Neutrophil (primary cell): ENCODE data around the gene CCDC187.
"Not testable (repeated sequence)": the region's sequence is repeated elsewhere in the genome, so short reads cannot be mapped to it uniquely, and the experiment has no call there.

Experiments
- H3K27ac ChIP-seq: fragments of 200-600 bp; sonication (generic); 2 replicates; pipeline ENCODE4 v1.5.1; 2016; ENCODE audit warnings: mild to moderate bottlenecking, moderate library complexity
- H3K27me3 ChIP-seq: fragments of 200-600 bp; sonication (generic); 2 replicates; pipeline ENCODE4 v1.6.0; 2016; ENCODE audit warnings: mild to moderate bottlenecking
- H3K36me3 ChIP-seq: fragments of 200-600 bp; sonication (generic); 2 replicates; pipeline ENCODE4 v1.5.1; 2017
- H3K4me1 ChIP-seq, 2 experiments: fragments of 200-600 bp in 1 of 2; sonication (generic) in 1 of 2; 1 replicate in 1 of 2; 2 replicates in 1 of 2; pipeline versions ENCODE4 v1.5.1 to v1.6.1; 2013 to 2016; ENCODE audit warnings: low read depth in 1 of 2, low read length in 1 of 2, mild to moderate bottlenecking in 1 of 2, moderate library complexity in 1 of 2; ENCODE audit not compliant: control insufficient read depth in 1 of 2, insufficient read depth in 1 of 2
- H3K4me3 ChIP-seq, 2 experiments: fragments of 200-600 bp in 1 of 2; sonication (generic) in 1 of 2; 1 replicate in 1 of 2; 2 replicates in 1 of 2; pipeline ENCODE4 v1.5.1; 2013 to 2016; ENCODE audit warnings: low read depth in 1 of 2, low read length in 1 of 2, mild to moderate bottlenecking in 1 of 2, moderate library complexity in 1 of 2
- H3K9me3 ChIP-seq: fragments of 200-600 bp; sonication (generic); 2 replicates; pipeline ENCODE4 v1.5.1; 2016
- TF ChIP-seq, protein P1 (sequence below): fragments of 200-600 bp; sonication (generic); IDR thresholded peaks from 2 replicates; pipeline ENCODE4 v1.5.1; 2016; ENCODE audit warnings: antibody characterized with exemption

Gene CCDC187

GRCh38 chr9:136239983-136240330 lies 63.9 kb downstream of the CCDC187 start:
- no peaks in the 10 kb centered on the region for H3K27me3 ChIP-seq
- H3K4me1 ChIP-seq = peaks cover 8% of the 10 kb centered on the region in 2 experiments
- no peaks in the 10 kb centered on the region for H3K36me3 ChIP-seq
- TF ChIP-seq, protein P1, sequence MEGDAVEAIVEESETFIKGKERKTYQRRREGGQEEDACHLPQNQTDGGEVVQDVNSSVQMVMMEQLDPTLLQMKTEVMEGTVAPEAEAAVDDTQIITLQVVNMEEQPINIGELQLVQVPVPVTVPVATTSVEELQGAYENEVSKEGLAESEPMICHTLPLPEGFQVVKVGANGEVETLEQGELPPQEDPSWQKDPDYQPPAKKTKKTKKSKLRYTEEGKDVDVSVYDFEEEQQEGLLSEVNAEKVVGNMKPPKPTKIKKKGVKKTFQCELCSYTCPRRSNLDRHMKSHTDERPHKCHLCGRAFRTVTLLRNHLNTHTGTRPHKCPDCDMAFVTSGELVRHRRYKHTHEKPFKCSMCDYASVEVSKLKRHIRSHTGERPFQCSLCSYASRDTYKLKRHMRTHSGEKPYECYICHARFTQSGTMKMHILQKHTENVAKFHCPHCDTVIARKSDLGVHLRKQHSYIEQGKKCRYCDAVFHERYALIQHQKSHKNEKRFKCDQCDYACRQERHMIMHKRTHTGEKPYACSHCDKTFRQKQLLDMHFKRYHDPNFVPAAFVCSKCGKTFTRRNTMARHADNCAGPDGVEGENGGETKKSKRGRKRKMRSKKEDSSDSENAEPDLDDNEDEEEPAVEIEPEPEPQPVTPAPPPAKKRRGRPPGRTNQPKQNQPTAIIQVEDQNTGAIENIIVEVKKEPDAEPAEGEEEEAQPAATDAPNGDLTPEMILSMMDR = no peak
- H3K9me3 ChIP-seq = no peaks in the 10 kb centered on the region
- H3K27ac ChIP-seq = no peak overlapping the region
- H3K4me3 ChIP-seq = no peak overlapping the region

- Histone ChIP-seq H3K36me3 (no peaks in the 10 kb centered on the region), H3K27ac (no peak overlapping the region), H3K9me3 (no peaks in the 10 kb centered on the region), H3K4me3 (no peak overlapping the region), H3K27me3 (no peaks in the 10 kb centered on the region), H3K4me1 (peaks cover 2 to 3% of the 10 kb centered on the region in 2 experiments)
- TF ChIP-seq, protein P1 = no peak
These were observed 64.5 kb downstream of the CCDC187 start for GRCh38 chr9:136239135-136239982.

DNA sequence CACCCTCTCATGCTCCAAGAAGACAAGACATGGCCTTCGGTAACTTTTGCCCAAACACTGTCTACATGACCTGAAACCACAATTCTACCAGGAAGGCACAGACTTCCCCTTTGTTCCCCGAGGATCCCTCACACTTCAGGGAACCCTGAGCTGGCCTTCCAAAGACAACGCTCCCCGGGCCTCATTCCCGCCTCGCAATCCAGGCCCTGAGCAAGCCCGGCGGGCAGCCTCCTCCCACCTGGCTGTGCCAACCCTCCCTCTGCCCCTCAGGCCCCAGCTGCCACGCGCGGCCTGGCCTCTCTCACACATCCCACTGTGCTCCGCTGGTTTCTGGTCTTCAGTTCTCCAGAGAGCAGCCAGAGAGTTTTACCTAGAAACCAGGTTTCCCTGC lies 65.6 kb downstream of the CCDC187 start:
- H3K27ac ChIP-seq = no peak overlapping the region
- peaks cover under 1 to 6% of the 10 kb centered on the region in 2 experiments for H3K4me1 ChIP-seq
- H3K9me3 ChIP-seq = no peaks in the 10 kb centered on the region
- no peaks in the 10 kb centered on the region for H3K36me3 ChIP-seq
- H3K4me3 ChIP-seq = no peak overlapping the region
- no peaks in the 10 kb centered on the region for H3K27me3 ChIP-seq
- TF ChIP-seq, protein P1 = no peak

GRCh38 chr9:136237486-136238341 lies 66.2 kb downstream of the CCDC187 start:
- no peak overlapping the region for H3K4me3 ChIP-seq
- no peaks in the 10 kb centered on the region for H3K27me3 ChIP-seq
- peaks cover 6 to 12% of the 10 kb centered on the region in 2 experiments for H3K4me1 ChIP-seq
- H3K36me3 ChIP-seq = no peaks in the 10 kb centered on the region
- H3K9me3 ChIP-seq = no peaks in the 10 kb centered on the region
- TF ChIP-seq, protein P1 = no peak
- H3K27ac ChIP-seq = no peak overlapping the region

- not testable (repeated sequence) for H3K9me3 ChIP-seq, H3K36me3 ChIP-seq, H3K27ac ChIP-seq, H3K27me3 ChIP-seq, H3K4me3 ChIP-seq
- H3K4me1 ChIP-seq = peaks cover 16 to 21% of the 10 kb centered on the region in 2 experiments
These were observed 67.2 kb downstream of the CCDC187 start for GRCh38 chr9:136236471-136237410.
